Measurements from ENCODE around the gene RAMACL. TPM values are rescaled to one million over a fixed set of nuclear protein-coding genes. Genes with fewer than 3 reads are reported as not detected.
A peak's percentile ranks its signal among the peaks of the same experiment; 100 is the strongest.

Gene RAMACL
- total RNA-seq, 2 donors from 2014 or later: 0.99 to 10.9 TPM

DNA sequence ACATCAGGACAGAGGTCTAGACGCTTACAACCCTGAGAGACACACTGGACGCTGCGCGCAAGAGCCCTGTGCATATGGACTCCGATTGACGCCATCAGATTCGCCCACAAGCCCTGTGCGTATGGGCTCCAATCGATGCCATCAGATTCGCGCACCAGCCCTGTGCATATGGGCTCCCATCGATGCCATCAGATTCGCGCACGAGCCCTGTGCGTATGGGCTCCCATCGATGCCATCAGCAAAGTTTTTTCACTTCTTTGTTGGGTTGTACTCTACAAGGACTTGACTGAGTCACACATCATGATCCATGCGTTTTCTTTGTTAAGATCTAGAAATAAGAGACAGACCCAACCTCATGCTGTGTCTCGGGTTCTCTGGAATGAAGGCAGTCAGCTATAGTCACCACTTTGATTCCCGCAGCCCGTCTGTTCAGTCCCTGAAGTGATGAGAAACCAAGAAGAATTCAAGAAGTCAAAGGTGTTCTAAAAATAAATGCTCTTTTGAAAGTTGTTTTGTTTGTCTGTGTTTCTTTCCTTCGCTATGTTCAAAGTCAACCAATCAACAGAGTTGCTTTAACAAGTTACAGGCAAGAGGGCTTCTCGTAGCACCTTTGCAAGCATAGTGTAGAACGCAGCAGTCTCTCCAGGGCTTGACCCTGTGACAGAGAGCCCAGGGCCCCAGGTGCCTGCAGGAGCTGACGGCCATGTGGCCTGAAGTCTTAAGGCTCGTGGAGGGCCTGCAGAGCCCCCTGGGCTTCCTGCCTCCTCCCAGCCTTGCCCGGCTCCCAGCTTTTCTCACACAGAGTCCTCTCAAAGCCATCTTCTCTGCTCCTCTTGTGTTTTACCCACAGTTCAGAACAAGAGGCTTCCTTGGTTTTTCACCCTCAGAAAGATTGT is 32.6 kb upstream of the RAMACL start:
- peak overlapping the region in 3 of 4 donors; percentile 36 to 72 (median 60) for H3K27ac ChIP-seq
- WGBS, 2 donors: 94 to 95% methylated on average over 23 to 26 of the region's 27 CpGs
- no peaks in the 10 kb centered on the region for H3K9me3 ChIP-seq
- no peak overlapping the region for H3K4me3 ChIP-seq
- TF ChIP-seq, protein P1, sequence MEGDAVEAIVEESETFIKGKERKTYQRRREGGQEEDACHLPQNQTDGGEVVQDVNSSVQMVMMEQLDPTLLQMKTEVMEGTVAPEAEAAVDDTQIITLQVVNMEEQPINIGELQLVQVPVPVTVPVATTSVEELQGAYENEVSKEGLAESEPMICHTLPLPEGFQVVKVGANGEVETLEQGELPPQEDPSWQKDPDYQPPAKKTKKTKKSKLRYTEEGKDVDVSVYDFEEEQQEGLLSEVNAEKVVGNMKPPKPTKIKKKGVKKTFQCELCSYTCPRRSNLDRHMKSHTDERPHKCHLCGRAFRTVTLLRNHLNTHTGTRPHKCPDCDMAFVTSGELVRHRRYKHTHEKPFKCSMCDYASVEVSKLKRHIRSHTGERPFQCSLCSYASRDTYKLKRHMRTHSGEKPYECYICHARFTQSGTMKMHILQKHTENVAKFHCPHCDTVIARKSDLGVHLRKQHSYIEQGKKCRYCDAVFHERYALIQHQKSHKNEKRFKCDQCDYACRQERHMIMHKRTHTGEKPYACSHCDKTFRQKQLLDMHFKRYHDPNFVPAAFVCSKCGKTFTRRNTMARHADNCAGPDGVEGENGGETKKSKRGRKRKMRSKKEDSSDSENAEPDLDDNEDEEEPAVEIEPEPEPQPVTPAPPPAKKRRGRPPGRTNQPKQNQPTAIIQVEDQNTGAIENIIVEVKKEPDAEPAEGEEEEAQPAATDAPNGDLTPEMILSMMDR (IDR thresholded peaks at IDR 0.05): no peak
- TF ChIP-seq POLR2A (IDR thresholded peaks at IDR 0.05): no peak
- DNase-seq (no peak), ATAC-seq (no peak)
- peaks cover 40% of the 10 kb centered on the region for H3K4me1 ChIP-seq
- H3K36me3 ChIP-seq (replicated peaks in 1 of 2; ENCODE audit: insufficient read depth in 1 of 2, low read depth in 2 of 2): peaks cover 0 to 1% of the 10 kb centered on the region in 2 donors
- intact Hi-C loops (cut with DNase I): loop anchor here (10.0 kb wide), 1 partner anchor 54 kb away; no protein-coding TSS in a partner anchor
- H3K27me3 ChIP-seq: no peaks in the 10 kb centered on the region

DNA sequence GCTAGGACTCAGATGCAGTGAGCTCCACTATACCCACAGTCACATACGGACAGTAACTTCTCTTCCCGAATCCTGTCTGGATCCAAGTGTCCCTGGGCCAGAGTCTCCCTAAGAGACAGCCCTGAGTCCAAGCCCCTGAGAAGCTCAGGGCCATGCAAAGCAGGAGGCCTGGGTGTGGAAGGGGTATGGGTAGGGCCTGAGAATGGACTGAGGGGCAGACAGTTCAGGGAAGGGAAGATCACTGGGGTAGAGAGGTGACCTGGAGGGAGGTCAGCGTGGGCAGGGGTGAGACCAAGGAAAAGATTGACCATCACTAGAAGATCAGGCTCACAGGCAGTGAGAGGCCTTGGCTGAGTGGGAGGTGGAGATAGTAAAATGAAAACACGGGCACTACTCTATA is 31.8 kb upstream of the RAMACL start:
- Histone ChIP-seq H3K36me3 (replicated peaks in 1 of 2; ENCODE audit: insufficient read depth in 1 of 2, low read depth in 2 of 2) (peaks cover 0 to 1% of the 10 kb centered on the region in 2 donors), H3K4me1 (peaks cover 35% of the 10 kb centered on the region), H3K4me3 (no peak overlapping the region), H3K27me3 (no peaks in the 10 kb centered on the region), H3K27ac (no peak overlapping the region), H3K9me3 (no peaks in the 10 kb centered on the region)
- ATAC-seq (no peak), DNase-seq (no peak)
- 91 to 96% methylated on average over 4 of the region's 4 CpGs for WGBS, 2 donors
- TF ChIP-seq, protein P1 (IDR thresholded peaks at IDR 0.05): no peak
- TF ChIP-seq POLR2A (IDR thresholded peaks at IDR 0.05): no peak
- intact Hi-C loops (cut with DNase I): loop anchor here (10.0 kb wide), 1 partner anchor 53 kb away; no protein-coding TSS in a partner anchor

DNA sequence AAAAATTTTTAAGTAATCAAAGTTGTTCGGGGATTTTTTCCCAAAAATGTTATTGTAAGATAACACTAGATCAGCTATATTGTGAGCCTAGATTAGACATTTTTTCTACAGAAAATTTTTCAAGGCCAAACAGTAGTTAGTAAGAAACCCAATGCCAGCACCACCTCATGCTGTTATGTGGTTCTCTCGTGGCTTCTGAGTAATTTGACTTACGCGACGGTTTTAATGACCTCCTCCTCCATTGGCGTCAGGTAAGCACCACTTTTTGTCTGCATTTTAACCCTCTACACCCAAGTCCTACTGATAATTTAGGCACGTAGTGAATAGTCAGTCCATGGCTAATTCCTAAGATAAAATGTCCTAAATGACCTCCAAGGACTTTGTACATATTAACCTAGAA is 30.9 kb upstream of the RAMACL start:
- Histone ChIP-seq H3K4me1 (peaks cover 29% of the 10 kb centered on the region), H3K27ac (no peak overlapping the region), H3K36me3 (replicated peaks in 1 of 2; ENCODE audit: insufficient read depth in 1 of 2, low read depth in 2 of 2) (peaks cover 0 to 1% of the 10 kb centered on the region in 2 donors), H3K9me3 (no peaks in the 10 kb centered on the region), H3K4me3 (no peak overlapping the region), H3K27me3 (no peaks in the 10 kb centered on the region)
- ATAC-seq (no peak), DNase-seq (no peak)
- TF ChIP-seq, protein P1 (IDR thresholded peaks at IDR 0.05): no peak
- TF ChIP-seq POLR2A (IDR thresholded peaks at IDR 0.05): no peak
- intact Hi-C loops (cut with DNase I): loop anchor here (10.0 kb wide), 1 partner anchor 53 kb away; no protein-coding TSS in a partner anchor
- WGBS, 2 donors: 64 to 72% methylated on average over 7 of the region's 7 CpGs

DNA sequence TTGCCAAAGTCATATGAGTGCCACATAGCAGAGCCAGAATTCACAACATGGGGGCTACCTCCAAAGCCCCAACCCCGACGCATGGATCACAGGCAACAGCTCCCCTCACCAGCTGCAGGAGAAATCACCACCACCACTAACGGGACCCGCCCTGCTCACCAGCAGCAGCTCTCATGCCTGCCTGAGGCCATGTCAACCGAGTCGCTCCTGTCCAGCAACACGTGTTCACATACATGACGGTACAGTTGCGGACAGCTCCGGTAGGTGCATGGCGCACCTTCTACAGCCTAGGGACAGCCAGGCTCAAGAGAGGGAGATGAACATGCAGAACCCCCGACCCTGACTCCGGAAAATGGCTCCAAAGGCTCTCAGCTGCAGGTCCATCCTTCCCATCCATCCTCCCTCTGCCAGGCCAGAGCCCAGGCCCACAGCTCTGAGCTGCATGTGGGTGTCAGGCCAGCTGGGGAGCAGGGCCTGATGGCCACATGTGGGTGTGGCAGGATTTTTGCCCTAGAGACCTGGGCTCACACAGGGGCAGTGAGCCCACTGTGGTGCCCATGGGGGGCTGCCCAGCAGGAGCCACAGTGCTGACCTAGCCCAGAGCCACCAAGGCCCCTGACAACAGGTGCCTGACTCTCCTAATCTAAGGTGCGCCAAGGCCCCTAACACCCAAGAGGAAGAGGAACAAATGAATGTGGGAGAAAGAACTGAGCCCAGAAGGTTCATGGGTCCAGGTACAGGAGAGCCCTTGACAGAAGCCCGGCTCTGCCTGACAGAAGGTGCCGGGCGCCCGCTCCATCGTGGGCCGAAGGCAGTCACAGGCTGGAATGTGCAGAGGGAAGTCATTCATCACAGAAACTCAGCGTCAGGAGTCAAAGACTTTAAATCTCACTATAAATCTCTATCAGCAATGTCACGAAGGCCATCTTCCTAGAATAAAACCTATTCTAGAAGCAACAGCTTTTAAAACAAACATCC is 30.1 kb upstream of the RAMACL start:
- DNase-seq (no peak), ATAC-seq (no peak)
- H3K4me1 ChIP-seq: peaks cover 26% of the 10 kb centered on the region
- intact Hi-C loops (cut with DNase I): loop anchor here (10.0 kb wide), 1 partner anchor 52 kb away; no protein-coding TSS in a partner anchor
- 80 to 91% methylated on average over 9 to 22 of the region's 22 CpGs for WGBS, 2 donors
- TF ChIP-seq, protein P1 (IDR thresholded peaks at IDR 0.05): no peak
- no peak for TF ChIP-seq POLR2A (IDR thresholded peaks at IDR 0.05)
- no peak overlapping the region for H3K4me3 ChIP-seq
- H3K27ac ChIP-seq: no peak overlapping the region
- H3K27me3 ChIP-seq: no peaks in the 10 kb centered on the region
- peaks cover 0 to 1% of the 10 kb centered on the region in 2 donors for H3K36me3 ChIP-seq (replicated peaks in 1 of 2; ENCODE audit: insufficient read depth in 1 of 2, low read depth in 2 of 2)
- H3K9me3 ChIP-seq: no peaks in the 10 kb centered on the region
